SK-N-SH treated with all-trans-retinoic acid at 6 μM for 48 hours (cell line): ENCODE results near the gene DPPA2.

ENCODE experiments used
- ARNTL ChIP-seq: fragments of 450-650 bp; formaldehyde crosslinking; IDR thresholded peaks from 2 replicates; pipeline ENCODE4 v1.5.0; 2020; ENCODE audit warnings: low read depth, mild to moderate bottlenecking, moderate library complexity, borderline replicate concordance
- BACH2 ChIP-seq: fragments of 250-450 bp; sonication (Bioruptor Pico); IDR thresholded peaks from 2 replicates; pipeline ENCODE4 v1.9.0; 2021; ENCODE audit warnings: mild to moderate bottlenecking, borderline replicate concordance
- ESRRG ChIP-seq: fragments of 250-450 bp; sonication (Bioruptor Pico); IDR thresholded peaks from 2 replicates; pipeline ENCODE4 v1.6.1; 2021; ENCODE audit warnings: mild to moderate bottlenecking
- OSR1 ChIP-seq: fragments of 250-450 bp; sonication (Bioruptor Pico); IDR thresholded peaks from 2 replicates; pipeline ENCODE4 v1.8.0; 2022; ENCODE audit warnings: moderate library complexity, mild to moderate bottlenecking, inconsistent platforms
- RARB ChIP-seq: fragments of 250-450 bp; sonication (Bioruptor Pico); IDR thresholded peaks from 2 replicates; pipeline ENCODE4 v1.8.0; 2021; ENCODE audit warnings: mild to moderate bottlenecking, moderate library complexity
- TOX ChIP-seq: fragments of 250-450 bp; sonication (Bioruptor Pico); IDR thresholded peaks from 2 replicates; pipeline ENCODE4 v1.8.0; 2021; ENCODE audit warnings: mild to moderate bottlenecking, moderate library complexity, borderline replicate concordance
- ZFP30 ChIP-seq: fragments of 450-650 bp; formaldehyde crosslinking; IDR thresholded peaks from 2 replicates; pipeline ENCODE4 v1.5.0; 2022; ENCODE audit warnings: mild to moderate bottlenecking, moderate library complexity
- ZNF565 ChIP-seq: fragments of 450-650 bp; formaldehyde crosslinking; conservative IDR thresholded peaks from 2 replicates; pipeline ENCODE4 v1.5.0; 2020; ENCODE audit warnings: low read depth, mild to moderate bottlenecking, moderate library complexity
- ZNF8 ChIP-seq: fragments of 450-650 bp; formaldehyde crosslinking; IDR thresholded peaks from 2 replicates; pipeline ENCODE4 v1.5.0; 2020; ENCODE audit warnings: mild to moderate bottlenecking, moderate library complexity
- TF ChIP-seq, protein P1 (sequence below): fragments of 250-450 bp; sonication (Bioruptor Pico); IDR thresholded peaks from 2 replicates; pipeline ENCODE4 v1.5.1; 2020; ENCODE audit warnings: low read depth, mild to moderate bottlenecking, moderate library complexity
- TF ChIP-seq, protein P2 (sequence below): fragments of 250-450 bp; sonication (Bioruptor Pico); IDR thresholded peaks from 2 replicates; pipeline ENCODE4 v1.5.1; 2021; ENCODE audit warnings: mild to moderate bottlenecking, moderate library complexity

DNA sequence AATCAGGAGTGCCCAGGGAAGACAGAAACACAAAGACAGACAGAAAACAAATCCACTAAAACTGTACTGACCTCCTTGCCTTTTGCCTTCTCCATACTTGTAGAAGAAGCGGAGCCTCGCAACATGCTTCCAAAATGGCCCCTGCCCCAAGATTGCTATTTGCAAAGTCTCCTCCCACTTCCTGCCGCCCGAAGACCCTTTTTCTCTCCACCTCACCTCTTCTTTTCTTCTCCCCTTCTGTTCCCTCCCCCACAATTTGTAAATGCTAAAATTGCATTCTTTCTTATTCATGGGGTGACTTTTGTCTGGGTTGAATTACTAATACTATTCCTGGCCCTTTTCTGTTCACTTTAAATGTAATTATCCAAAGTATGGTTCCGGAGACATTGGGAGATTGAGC lies 21.1 kb upstream of the DPPA2 start, which contains the start of gene DPPA4:
- TF ChIP-seq, protein P1, sequence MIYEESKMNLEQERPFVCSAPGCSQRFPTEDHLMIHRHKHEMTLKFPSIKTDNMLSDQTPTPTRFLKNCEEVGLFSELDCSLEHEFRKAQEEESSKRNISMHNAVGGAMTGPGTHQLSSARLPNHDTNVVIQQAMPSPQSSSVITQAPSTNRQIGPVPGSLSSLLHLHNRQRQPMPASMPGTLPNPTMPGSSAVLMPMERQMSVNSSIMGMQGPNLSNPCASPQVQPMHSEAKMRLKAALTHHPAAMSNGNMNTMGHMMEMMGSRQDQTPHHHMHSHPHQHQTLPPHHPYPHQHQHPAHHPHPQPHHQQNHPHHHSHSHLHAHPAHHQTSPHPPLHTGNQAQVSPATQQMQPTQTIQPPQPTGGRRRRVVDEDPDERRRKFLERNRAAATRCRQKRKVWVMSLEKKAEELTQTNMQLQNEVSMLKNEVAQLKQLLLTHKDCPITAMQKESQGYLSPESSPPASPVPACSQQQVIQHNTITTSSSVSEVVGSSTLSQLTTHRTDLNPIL (CRISPR knock-in tag): no peak
- TF ChIP-seq ZFP30 (CRISPR knock-in tag) (no peak), ESRRG (CRISPR knock-in tag) (no peak), BACH2 (CRISPR knock-in tag) (no peak), ZNF565 (CRISPR knock-in tag) (no peak), TOX (CRISPR knock-in tag) (no peak), OSR1 (no peak), ARNTL (CRISPR knock-in tag) (no peak), RARB (CRISPR knock-in tag) (no peak), ZNF8 (CRISPR knock-in tag) (no peak)
- TF ChIP-seq, protein P2, sequence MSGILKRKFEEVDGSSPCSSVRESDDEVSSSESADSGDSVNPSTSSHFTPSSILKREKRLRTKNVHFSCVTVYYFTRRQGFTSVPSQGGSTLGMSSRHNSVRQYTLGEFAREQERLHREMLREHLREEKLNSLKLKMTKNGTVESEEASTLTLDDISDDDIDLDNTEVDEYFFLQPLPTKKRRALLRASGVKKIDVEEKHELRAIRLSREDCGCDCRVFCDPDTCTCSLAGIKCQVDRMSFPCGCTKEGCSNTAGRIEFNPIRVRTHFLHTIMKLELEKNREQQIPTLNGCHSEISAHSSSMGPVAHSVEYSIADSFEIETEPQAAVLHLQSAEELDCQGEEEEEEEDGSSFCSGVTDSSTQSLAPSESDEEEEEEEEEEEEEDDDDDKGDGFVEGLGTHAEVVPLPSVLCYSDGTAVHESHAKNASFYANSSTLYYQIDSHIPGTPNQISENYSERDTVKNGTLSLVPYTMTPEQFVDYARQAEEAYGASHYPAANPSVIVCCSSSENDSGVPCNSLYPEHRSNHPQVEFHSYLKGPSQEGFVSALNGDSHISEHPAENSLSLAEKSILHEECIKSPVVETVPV (CRISPR knock-in tag): no peak
